ENCODE measurements around the gene SOX18.
A peak's percentile ranks its signal among the peaks of the same experiment; 100 is the strongest.

Gene SOX18

DNA sequence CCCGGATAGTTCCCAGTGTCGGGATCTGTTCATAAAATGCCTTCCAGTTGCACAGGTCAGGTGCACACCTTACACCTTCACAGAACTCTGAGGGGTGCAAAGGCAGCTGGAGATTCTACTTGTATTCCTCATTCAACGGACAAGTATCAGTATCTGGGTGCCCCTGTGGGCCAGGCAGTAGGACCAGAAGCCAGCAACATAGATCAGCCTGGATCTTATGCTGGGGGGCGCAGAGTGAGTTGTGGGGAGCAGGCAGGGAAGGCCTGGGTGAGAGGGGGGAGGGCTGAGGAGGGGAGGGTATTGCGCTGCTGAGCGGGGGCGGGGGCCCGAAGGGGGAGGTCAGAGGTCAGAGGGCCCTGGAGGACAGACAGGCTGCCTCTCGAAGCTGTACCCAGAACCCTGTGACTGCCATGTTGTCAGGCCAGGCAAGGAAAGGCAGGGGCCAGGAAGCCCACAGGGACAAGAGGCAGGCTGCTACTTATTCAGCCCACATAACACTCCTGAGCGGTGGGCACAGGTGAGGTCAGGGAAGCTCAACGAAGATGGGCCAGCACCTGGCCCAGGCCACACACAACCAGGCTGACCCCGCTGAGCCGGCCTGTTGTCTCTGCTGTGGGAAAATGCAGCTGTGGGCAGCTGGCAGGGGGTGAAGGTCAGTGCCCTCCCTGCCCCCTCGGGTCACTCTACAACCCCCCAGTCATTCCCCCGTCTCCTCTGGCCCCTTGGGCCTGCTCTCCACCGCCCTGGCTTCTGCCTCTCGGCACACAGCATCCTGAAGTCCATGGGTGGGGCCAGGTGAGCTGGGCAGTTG is 31.6 kb upstream of the SOX18 start:
- FAIRE-seq (no peak), DNase-seq (ENCODE audit: extremely low spot score, insufficient read length, low read depth) (no peak)

DNA sequence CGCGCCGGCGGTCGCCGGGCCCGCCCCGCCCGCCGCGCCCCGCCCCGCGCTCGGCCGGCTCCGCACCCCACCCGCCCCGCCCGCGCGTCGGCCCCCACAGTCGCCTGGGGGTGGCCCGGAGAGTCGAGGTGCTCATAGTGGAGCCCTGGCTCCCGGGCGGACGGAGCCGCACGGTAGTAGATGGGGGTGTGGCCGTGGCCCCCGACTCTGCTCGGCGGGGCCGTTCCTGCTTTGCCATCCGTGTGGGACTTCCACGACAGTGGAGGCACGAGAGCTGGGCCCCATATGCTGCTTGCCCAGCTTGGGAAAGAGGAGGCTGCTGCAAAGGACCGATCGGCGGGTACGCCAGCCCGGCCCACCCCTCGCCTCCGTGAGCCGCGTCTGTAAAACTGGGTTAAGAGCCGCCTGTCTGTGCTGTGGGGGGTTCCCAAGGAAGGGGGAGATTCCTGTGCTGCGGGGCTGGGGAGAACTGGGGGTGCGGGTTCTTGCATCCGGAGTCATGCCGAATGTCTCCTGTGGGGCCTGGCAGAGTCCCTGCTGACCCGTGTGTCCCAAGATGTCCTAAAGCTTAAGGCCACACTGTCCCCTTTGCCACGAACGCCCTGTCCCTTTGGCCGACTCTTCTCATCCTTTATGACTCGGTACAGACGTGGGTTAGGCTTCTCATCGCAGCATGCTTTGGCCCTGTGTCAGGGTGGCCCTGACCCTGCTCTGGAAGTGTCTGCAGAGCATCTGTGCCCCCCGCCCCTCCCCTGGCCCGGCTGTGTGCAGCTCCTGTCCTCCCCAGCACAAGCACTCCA is 30.8 kb upstream of the SOX18 start, which contains the start of gene OPRL1:
OPRL1 (plus strand) TSS at position 70 of the 800 bp plus-strand sequence. CDS start 12,639 bp downstream, outside the sequence.
- FAIRE-seq: peak; percentile 12
- no peak for DNase-seq (ENCODE audit: extremely low spot score, insufficient read length, low read depth)

DNA sequence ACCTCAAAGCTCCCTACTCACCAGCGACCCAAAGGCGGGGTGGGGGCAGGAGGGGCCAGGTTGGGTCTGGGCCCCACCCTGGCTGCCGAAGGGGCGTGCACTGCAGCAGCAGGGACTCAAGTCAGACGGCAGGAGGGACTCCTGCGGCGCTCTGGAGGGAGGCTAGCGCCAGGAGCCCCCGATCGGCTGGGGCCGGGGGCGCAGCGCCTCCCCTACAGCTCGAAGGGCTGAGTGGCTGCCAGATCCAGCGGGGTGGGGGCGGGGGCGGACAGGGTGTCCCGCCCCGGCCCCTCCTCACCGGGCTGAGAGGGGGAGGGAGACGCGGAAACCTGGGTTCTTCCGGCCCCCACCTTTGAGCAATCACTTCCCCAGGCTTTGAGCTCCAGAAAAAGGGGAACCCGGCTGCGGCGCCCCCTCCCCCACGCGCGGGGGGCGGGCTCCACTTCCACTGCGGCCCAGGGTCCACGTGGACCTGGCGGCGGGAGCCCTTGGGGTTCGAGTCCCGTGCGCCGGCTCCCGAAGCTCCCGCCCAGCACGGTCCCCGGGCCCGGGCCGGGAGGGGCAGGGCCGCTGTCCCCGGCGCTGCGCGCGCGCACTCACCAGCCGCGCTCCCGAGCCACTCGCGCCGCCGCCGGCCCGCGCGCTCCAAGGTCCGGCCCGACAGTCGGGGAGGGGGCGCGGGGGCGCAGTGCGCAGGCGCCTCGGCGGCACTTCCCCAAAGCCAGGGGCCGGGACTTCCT is 30.0 kb upstream of the SOX18 start, which contains the start of gene RGS19:
RGS19 (minus strand) TSS at position 246 of the 740 bp plus-strand sequence. CDS start 2,632 bp downstream, outside the sequence.
- DNase-seq (ENCODE audit: extremely low spot score, insufficient read length, low read depth) (peak; percentile 82), FAIRE-seq (peak; percentile 73)

DNA sequence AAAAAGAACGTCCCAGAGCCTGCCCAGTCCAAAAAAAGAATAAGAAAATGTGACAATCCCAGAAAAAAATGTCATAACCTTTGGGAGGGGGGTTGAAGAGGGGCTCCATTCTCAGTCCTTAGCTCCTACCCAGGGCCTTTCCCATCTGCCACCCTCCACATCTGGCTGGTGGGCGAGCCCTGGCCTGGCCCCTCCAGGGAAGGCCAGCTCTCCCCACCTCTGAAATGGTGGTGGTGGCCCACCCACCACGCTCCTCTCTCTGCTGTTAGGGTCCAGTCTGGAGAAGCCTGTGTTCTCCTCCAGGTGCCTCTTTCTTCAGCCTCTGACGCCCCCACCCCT is 29.5 kb upstream of the SOX18 start:
- DNase-seq (ENCODE audit: extremely low spot score, insufficient read length, low read depth): no peak

DNA sequence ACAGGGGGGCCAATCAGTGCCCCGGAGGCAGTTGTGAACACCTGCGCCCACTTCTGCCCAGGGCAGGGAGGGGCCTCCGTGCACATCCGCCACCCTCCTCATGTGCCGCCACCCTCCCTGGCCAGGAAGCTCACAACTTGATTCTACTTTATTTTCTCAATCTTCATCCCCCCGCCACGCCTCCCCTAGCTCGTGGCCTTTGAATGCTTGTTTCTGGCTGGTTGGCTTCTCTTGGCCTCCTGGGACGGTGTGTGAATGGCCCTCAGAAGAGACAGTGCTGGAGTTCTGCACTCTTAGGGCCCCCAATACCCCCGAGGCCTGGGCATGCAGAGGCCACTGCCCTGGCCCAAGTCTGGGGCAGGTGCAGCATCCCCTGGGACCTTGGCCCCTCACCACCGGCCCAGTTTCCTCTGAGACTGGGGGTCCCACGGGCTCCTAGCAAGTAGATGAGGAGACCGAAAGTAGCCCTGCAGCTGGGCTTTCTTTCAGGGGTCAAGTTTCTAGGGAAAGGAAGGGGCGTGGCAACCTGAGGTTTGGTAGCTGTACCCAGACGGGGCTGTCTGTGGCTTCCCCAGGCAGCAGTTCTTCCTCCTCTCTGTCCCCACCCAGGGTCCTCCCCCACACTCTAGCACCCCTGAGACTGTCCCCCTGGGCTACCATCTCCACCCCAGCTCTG is 28.6 kb upstream of the SOX18 start:
- no peak for DNase-seq (ENCODE audit: extremely low spot score, insufficient read length, low read depth)
- FAIRE-seq: peak; percentile 93

More for the DNA sequence above, 29.5 kb upstream of the SOX18 start:
- FAIRE-seq: no peak

DNA sequence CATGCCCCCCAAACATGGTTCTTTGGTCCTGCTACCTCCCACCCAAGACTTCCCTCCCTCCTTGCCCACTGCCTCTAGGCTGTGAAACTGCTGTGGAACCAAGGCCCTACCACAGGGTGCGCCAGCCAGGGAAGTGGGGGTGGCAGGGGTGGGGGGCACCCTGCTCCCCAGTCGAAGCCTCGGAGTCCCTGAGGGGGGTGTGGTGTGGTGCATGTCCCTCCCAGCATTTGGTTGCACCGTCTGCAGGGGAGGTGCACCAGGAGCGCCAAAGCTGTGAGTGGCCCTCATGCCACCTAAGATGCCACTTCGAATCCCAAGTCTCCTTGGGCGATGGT is 28.1 kb upstream of the SOX18 start:
- FAIRE-seq (peak; percentile 44), DNase-seq (ENCODE audit: extremely low spot score, insufficient read length, low read depth) (no peak)

DNA sequence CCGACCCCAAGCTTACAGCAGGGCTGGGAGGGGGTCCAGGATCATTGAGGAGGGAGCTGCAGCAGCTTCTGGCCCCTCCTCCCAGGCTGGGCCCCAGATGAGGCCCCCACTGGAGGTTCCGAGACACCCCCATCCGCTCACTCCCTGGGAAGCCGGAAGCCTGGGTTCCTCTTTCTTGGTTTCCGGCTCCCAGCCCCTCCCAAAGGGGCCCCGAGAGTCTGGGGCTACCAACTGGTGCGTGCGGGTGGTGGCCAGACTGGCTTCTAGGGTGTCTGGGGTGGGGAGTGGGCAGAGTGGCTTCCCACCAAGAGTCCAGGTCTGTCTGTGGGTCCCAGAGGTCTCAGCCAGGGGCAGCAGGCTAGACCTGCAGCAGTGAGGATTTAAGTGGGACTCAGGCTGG is 27.7 kb upstream of the SOX18 start:
- FAIRE-seq: peak; percentile 80
- DNase-seq (ENCODE audit: extremely low spot score, insufficient read length, low read depth): no peak

DNA sequence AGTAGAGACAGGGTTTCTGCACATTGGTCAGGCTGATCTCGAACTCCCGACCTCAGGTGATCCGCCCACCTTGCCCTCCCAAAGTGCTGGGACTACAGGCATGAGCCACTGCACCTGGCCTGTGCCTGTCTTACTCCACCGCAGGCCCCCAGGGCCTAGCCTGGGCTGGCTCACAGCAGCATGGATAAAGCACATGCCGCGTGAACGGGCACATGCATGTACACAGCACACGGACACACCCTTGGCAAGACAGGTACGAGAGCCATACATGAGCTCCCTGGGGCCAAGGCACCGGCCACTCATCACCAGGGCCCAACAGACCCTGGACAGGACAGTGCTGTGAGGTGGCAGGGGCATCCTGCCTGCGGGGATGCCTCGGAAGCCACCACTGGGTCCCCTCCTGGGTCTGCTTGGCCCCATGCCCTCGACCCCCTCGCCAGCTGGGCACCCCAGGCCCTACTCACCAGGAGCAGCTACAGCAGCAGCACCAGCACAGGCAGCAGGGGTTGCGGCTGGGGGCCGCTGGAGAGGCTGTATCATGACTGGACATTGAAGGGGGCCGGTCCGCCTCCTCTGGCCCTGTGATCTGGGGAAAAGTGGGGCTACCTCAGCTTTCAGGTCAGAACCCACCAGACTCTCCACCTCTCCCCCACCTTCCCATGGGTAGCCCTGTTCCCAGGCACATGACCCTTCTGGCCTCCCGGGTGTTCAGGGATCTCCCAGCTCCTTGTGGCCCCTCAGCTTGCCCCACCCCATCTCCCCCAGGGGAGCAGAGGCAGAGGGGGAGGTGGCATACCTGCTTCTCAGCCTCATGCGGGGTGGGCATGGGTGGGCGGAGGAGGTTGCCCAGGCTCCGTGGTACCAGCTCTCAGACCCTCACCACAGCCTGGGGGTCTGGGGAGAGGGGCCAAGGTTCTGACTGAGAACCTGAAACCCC is 26.9 kb upstream of the SOX18 start:
- DNase-seq (ENCODE audit: extremely low spot score, insufficient read length, low read depth) (no peak), FAIRE-seq (no peak)

DNA sequence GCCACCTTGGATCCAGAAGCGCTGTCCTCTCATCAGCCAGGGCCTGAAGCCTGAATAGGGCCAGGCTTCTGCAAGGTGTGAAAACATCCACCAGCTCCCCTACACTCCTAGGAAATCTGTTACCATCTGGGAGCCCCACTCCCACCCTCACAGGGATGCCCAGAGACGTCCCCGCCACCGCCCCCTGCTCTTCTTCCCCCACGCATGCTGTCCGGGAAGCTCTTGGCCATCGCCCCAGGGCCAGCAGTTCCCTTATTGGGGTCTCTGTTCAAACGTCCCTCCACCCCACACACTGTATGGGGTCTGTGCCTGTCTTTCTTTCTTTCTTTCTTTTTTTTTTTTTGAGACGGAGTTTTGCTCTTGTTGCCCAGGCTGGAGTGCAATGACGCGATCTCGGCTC is 26.1 kb upstream of the SOX18 start:
- DNase-seq (ENCODE audit: extremely low spot score, insufficient read length, low read depth) (no peak), FAIRE-seq (no peak)

DNA sequence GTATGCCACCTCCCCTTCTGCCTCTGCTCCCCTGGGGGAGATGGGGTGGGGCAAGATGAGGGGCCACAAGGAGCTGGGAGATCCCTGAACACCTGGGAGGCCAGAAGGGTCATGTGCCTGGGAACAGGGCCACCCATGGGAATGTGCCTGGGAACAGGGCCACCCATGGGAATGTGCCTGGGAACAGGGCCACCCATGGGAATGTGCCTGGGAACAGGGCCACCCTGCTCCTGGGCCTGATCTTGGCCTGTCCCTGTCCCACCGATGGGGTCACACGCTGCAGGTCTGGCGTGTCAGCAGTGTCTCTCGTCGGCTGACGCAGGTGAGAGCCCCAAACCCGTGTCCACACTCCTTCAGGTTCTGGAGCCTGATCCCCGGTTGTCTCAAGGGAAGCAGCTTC is 25.5 kb upstream of the SOX18 start:
- FAIRE-seq (no peak), DNase-seq (ENCODE audit: extremely low spot score, insufficient read length, low read depth) (no peak)

DNA sequence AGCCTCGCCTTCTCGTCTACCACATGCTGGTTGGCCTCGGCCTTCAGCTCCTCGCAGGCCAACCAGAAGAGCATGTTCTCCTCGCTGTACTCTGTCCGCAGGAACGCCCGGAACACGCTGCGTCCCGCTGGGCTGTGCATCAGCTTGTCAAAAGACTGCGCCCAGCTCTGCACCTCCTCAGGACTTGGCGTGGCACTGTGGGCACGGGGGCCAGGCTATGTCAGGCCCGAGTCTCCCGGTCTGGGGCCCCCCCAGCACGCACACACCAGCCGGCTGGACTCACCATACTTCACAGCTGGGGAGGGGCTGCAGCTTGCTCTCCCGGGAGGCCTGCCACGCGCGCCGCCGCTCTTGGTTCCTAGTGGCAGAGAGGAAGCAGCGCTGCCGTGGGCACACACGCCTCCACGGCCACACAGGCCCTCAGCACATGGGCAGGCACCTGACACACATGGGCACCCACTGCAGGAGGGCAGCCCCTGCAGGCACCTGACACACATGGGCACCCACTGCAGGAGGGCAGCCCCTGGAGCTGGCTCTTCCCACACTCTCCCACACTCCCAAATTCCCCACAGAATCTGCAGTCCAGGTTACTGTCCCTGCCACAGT is 24.8 kb upstream of the SOX18 start:
- DNase-seq (ENCODE audit: extremely low spot score, insufficient read length, low read depth): no peak

DNA sequence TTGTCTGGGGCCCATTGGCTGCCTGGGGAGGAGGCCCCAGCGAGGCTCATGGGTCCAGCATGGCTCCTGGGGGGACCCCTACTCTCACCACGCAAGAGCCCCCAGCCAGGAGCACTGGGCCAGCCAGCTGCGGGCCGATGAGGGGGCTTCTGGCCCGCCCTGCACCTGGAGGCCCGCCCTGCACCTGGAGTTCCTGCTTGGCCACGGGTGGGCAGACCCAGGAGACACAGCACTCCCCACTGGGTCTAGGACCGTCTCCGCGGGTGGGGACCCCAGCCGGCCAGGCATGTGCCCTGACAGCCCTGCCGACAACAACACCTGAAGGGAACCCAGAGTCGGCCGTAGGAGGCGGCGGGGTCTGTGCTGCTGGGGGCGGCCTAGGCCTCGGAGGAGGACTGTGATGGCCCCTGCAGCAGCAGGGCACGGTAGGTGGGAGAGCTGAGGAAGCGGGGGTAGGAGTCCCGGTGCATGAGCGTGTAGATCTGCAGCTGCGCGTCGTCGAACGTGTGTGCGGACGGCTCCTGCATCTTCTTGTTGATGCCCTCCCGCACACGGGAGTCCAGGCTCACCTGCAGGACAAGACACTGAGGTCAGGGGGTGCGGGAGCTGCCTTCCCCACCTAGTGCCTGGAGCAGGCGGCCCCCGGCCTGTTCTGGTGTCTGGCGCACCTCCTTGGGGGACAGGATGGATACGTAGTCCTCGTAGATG is 24.2 kb upstream of the SOX18 start:
- no peak for FAIRE-seq
- no peak for DNase-seq (ENCODE audit: extremely low spot score, insufficient read length, low read depth)

More for the DNA sequence above, 24.8 kb upstream of the SOX18 start:
- FAIRE-seq: no peak

DNA sequence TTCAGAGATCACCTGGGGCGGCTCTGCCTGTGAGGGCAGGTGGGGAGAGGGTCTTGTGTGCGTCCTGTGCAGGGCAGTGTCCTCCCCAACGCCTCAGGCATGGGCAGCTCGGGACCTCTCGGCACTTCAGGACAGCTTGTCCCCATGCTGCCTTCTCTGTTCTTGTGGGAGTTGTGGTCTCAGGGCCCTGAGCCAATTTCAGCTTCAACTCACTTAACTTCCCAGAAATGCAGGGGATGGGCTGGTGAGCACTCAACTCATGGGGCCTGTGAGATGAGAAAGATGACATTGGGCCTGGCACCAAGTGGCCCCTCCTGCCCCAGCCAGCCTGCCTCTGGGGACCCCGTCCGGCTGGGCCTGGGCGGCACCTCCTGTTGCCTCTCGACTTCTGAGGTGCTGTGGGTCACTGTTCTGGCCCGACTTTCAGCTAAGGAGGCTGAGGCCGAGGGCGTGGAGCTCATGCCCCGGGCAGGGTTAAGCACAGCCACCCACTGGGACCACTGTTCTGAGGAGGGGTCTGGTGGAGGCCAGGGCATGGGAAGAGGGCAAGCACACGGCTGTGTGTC is 23.1 kb upstream of the SOX18 start:
- DNase-seq (ENCODE audit: extremely low spot score, insufficient read length, low read depth) (no peak), FAIRE-seq (no peak)

DNA sequence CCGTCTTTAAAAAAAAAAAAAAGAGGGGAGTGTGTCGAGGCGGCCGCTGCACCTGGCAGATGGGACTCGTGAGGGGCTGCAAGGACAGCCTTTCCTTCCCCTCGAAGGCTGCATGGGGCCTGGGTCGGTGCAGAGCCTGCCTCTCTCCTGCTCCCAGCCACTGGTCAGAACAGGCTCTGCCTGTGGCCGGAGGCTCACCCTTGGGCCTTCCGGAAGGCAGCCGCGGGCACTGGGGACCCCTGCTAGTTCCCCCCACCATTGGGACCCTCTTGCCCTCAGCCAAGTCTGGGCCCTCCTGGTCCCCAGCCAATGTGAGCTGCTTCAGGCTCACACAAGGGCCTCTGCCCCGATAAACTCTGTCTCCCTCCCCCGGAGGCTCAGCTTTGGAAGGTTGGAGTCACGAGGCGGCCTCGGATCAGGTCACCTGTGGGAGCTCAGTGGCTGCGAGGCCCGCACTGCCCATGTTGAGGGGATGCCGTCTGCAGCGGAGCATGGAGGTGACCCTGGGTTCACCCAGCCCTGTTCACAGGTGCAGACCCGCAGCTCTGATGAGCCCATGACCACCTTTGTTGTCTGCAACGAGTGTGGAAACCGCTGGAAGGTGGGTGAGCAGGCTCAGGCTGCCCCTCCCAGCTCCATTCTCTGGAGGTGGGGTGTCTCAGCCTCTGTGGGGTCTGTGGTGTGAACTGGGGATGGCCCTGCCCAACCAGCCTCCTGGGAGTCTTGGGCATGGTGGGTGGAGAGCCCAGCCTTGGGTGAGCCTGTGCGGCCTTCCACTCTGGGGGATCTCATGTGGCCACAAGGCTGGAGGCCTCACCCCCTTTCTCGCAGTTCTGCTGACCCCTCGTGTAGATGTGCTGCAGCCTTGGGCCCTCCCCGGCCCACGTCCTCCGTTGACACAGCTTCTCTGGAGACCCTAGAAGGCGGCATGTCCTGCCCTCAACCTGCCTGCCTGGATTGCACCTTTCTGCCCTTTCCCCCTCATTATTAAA is 22.2 kb upstream of the SOX18 start:
- FAIRE-seq (no peak), DNase-seq (ENCODE audit: extremely low spot score, insufficient read length, low read depth) (no peak)

DNA sequence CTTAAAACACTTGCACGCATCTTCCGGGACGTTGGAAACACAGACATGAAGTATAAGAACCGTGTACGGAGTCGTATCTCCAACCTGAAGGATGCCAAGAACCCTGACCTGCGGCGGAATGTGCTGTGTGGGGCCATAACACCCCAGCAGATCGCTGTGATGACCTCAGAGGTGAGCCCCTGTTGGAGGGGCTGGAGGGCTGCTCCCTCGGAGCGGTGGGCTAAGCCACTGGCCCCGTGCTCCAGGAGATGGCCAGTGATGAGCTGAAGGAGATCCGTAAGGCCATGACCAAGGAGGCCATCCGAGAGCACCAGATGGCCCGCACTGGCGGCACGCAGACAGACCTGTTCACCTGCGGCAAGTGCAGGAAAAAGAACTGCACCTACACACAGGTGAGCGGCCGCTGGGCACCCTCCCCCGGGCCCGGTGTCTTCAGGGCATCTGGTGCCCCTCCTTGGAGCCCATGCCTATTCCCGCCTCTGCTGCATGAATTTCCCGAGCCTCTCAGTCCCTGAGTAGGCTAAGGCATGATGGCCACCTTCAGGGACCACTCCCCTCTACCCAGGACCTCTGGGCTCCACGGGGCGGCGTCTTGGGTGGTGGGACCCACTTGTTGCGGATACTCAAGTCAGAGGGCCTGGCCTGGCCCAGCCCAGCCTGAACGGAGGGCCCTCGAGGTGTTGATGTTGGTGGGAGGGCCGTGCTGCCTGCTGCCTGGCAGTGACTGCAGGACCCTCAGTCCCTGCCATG is 21.0 kb upstream of the SOX18 start:
- FAIRE-seq (no peak), DNase-seq (ENCODE audit: extremely low spot score, insufficient read length, low read depth) (no peak)
